Neural cell (in vitro differentiated cells): ENCODE data around the gene ATG9B.

Experiments
- EP300 ChIP-seq: fragments of 450-650 bp; conservative IDR thresholded peaks from 2 replicates; pipeline ENCODE4 v1.6.1; 2014; ENCODE audit warnings: antibody characterized with exemption, mild to moderate bottlenecking, moderate library complexity; ENCODE audit not compliant: poor library complexity, severe bottlenecking
- MXI1 ChIP-seq: fragments of 450-650 bp; conservative IDR thresholded peaks from 2 replicates; pipeline ENCODE4 v1.6.1; 2014; ENCODE audit warnings: antibody characterized with exemption, mild to moderate bottlenecking; ENCODE audit not compliant: poor library complexity, severe bottlenecking
- POLR2AphosphoS5 ChIP-seq: IDR thresholded peaks from 2 replicates; pipeline ENCODE4 v1.6.1; 2012
- SMC3 ChIP-seq: fragments of 450-650 bp; conservative IDR thresholded peaks from 2 replicates; pipeline ENCODE4 v1.6.1; 2014; ENCODE audit warnings: antibody characterized with exemption, mild to moderate bottlenecking, moderate library complexity; ENCODE audit not compliant: poor library complexity
- TAF1 ChIP-seq: IDR thresholded peaks from 2 replicates; pipeline ENCODE4 v1.6.1; 2012; ENCODE audit warnings: low read depth
- TF ChIP-seq, protein P1 (sequence below): IDR thresholded peaks from 2 replicates; pipeline ENCODE4 v1.6.1; 2012; ENCODE audit warnings: borderline replicate concordance
- TF ChIP-seq, protein P2 (sequence below): fragments of 450-650 bp; IDR thresholded peaks from 2 replicates; pipeline ENCODE4 v1.5.1; 2014; ENCODE audit warnings: antibody characterized with exemption, mild to moderate bottlenecking, moderate library complexity; ENCODE audit not compliant: poor library complexity, severe bottlenecking

DNA sequence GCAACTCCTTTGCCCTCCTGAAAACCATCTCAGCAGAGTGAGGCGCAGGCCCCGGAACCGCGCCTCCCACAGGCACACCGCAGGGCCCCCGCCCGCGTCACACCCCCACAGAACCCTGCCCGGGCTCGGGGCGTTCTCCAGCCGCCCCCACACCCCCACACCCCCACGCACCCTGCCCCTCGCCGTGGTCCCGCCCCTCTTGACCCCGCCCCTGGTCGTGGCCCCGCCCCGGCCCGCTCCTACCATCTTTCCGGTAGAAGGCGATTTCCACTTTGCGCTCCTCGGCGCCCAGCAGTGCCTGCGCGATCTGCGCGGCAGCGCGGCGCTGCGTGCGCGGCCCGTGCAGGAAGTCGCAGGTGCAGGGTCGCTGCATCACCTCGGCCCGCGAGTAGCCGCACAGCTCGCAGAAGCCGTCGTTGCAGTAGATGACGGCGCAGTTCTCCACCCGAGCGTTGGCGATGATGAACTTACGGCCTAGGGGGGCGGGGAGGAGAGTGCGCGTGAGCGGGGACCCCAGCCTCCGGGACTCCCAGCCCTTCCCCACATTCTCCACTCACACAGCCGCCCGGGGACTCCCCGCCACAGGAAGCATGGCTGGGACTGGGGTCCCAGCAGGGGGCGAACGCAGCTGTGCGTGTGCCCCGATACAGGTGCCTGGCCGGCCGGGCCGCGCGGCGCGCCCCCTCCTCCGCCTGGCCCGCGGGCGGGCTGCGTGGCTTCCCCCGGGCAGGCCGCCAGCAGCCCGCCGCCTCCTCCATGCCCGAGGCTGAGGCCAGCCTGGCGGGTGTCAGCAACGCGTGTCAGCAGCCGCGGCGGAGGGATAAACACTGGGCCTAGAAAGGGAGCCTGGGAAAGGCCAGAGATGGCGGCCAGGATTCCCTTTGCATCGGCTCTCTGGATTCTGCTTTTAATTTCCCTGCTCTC lies 49.6 kb downstream of the ATG9B start:
- TF ChIP-seq, protein P1, sequence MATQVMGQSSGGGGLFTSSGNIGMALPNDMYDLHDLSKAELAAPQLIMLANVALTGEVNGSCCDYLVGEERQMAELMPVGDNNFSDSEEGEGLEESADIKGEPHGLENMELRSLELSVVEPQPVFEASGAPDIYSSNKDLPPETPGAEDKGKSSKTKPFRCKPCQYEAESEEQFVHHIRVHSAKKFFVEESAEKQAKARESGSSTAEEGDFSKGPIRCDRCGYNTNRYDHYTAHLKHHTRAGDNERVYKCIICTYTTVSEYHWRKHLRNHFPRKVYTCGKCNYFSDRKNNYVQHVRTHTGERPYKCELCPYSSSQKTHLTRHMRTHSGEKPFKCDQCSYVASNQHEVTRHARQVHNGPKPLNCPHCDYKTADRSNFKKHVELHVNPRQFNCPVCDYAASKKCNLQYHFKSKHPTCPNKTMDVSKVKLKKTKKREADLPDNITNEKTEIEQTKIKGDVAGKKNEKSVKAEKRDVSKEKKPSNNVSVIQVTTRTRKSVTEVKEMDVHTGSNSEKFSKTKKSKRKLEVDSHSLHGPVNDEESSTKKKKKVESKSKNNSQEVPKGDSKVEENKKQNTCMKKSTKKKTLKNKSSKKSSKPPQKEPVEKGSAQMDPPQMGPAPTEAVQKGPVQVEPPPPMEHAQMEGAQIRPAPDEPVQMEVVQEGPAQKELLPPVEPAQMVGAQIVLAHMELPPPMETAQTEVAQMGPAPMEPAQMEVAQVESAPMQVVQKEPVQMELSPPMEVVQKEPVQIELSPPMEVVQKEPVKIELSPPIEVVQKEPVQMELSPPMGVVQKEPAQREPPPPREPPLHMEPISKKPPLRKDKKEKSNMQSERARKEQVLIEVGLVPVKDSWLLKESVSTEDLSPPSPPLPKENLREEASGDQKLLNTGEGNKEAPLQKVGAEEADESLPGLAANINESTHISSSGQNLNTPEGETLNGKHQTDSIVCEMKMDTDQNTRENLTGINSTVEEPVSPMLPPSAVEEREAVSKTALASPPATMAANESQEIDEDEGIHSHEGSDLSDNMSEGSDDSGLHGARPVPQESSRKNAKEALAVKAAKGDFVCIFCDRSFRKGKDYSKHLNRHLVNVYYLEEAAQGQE: no peak
- TF ChIP-seq, protein P2, sequence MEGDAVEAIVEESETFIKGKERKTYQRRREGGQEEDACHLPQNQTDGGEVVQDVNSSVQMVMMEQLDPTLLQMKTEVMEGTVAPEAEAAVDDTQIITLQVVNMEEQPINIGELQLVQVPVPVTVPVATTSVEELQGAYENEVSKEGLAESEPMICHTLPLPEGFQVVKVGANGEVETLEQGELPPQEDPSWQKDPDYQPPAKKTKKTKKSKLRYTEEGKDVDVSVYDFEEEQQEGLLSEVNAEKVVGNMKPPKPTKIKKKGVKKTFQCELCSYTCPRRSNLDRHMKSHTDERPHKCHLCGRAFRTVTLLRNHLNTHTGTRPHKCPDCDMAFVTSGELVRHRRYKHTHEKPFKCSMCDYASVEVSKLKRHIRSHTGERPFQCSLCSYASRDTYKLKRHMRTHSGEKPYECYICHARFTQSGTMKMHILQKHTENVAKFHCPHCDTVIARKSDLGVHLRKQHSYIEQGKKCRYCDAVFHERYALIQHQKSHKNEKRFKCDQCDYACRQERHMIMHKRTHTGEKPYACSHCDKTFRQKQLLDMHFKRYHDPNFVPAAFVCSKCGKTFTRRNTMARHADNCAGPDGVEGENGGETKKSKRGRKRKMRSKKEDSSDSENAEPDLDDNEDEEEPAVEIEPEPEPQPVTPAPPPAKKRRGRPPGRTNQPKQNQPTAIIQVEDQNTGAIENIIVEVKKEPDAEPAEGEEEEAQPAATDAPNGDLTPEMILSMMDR: peak; percentile 74
- no peak for TF ChIP-seq TAF1
- peak; percentile 51 for TF ChIP-seq EP300
- peak; percentile 64 for TF ChIP-seq SMC3
- TF ChIP-seq MXI1: peak; percentile 65
- TF ChIP-seq POLR2AphosphoS5: peak; percentile 23
